ENCODE results near the gene GNAZ. TPM values are rescaled to one million over a fixed set of nuclear protein-coding genes. Genes with fewer than 3 reads are reported as not detected.
"Not testable (repeated sequence)": the region's sequence is repeated elsewhere in the genome, so short reads cannot be mapped to it uniquely, and the experiment has no call there.

The GNAZ gene
- 1.1 TPM for total RNA-seq

- DNase-seq (ENCODE audit: low read depth in 2 of 3, low spot score in 2 of 3): peak; percentile 13 to 37 (median 13)
Observed at GRCh38 chr22:23070418-23071229, at the start of gene GNAZ. Gene GNAZ (plus strand): TSS chr22:23070519. CDS start chr22:23095696, 25,177 bp downstream.

- DNase-seq (ENCODE audit: low read depth in 2 of 3, low spot score in 2 of 3): no peak
Observed at GRCh38 chr22:23020659-23021293, 49.5 kb upstream of the GNAZ start.

- DNase-seq (ENCODE audit: low read depth in 2 of 3, low spot score in 2 of 3): not testable (repeated sequence)
Observed at GRCh38 chr22:23021660-23022353, 48.5 kb upstream of the GNAZ start.

- DNase-seq (ENCODE audit: low read depth in 2 of 3, low spot score in 2 of 3): no peak
Observed at GRCh38 chr22:23023294-23023693, 47.0 kb upstream of the GNAZ start.

GRCh38 chr22:23026777-23027176 lies 43.5 kb upstream of the GNAZ start:
- DNase-seq (ENCODE audit: low read depth in 2 of 3, low spot score in 2 of 3): no peak

GRCh38 chr22:23027849-23028248 lies 42.5 kb upstream of the GNAZ start:
- not testable (repeated sequence) for DNase-seq (ENCODE audit: low read depth in 2 of 3, low spot score in 2 of 3)

- no peak for DNase-seq (ENCODE audit: low read depth in 2 of 3, low spot score in 2 of 3)
Observed at GRCh38 chr22:23029521-23030228, 40.6 kb upstream of the GNAZ start.

- no peak for DNase-seq (ENCODE audit: low read depth in 2 of 3, low spot score in 2 of 3)
Observed at GRCh38 chr22:23031381-23031780, 38.9 kb upstream of the GNAZ start.

GRCh38 chr22:23031786-23032185 lies 38.5 kb upstream of the GNAZ start:
- DNase-seq (ENCODE audit: low read depth in 2 of 3, low spot score in 2 of 3): no peak

GRCh38 chr22:23032658-23033057 lies 37.7 kb upstream of the GNAZ start:
- no peak for DNase-seq (ENCODE audit: low read depth in 2 of 3, low spot score in 2 of 3)

GRCh38 chr22:23033116-23033905 lies 37.0 kb upstream of the GNAZ start:
- no peak for DNase-seq (ENCODE audit: low read depth in 2 of 3, low spot score in 2 of 3)

- no peak for DNase-seq (ENCODE audit: low read depth in 2 of 3, low spot score in 2 of 3)
Observed at GRCh38 chr22:23034621-23035556, 35.4 kb upstream of the GNAZ start.

GRCh38 chr22:23035557-23036277 lies 34.6 kb upstream of the GNAZ start:
- no peak for DNase-seq (ENCODE audit: low read depth in 2 of 3, low spot score in 2 of 3)

GRCh38 chr22:23036684-23037428 lies 33.5 kb upstream of the GNAZ start:
- no peak for DNase-seq (ENCODE audit: low read depth in 2 of 3, low spot score in 2 of 3)

- DNase-seq (ENCODE audit: low read depth in 2 of 3, low spot score in 2 of 3): peak in 1 of 3 donors; percentile 10
Observed at GRCh38 chr22:23037429-23038333, 32.6 kb upstream of the GNAZ start.

- DNase-seq (ENCODE audit: low read depth in 2 of 3, low spot score in 2 of 3): no peak
Observed at GRCh38 chr22:23038334-23038642, 32.0 kb upstream of the GNAZ start.

GRCh38 chr22:23038902-23039301 lies 31.4 kb upstream of the GNAZ start:
- no peak for DNase-seq (ENCODE audit: low read depth in 2 of 3, low spot score in 2 of 3)
